ENCODE measurements around the gene HEATR3.

The HEATR3 gene, protein sequence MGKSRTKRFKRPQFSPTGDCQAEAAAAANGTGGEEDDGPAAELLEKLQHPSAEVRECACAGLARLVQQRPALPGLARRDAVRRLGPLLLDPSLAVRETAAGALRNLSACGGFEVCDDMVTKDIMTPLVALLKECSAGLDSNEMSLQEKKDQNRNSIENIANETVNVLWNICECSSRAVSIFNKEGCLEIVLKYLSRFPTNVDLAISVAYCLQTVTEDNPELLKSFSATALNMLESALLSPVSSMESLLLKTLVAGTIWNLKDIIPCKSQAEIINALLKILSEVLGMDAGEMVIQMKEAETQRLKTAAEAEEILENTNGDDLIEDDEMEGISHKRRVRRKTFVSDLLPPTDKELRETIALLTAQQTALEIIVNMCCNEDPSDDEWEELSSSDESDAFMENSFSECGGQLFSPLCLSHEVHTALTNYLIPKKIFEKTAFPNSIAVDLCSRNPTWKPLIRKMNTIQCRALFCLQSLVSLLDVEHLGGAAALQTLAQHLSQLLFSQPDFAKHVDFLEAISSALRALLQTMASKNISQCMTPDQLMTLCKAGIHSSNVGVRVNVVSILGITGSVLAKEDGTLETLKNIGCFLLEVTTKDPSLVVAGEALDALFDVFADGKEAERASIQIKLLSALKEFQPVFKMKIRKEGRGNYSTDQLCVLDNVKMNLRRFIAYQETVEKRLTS

DNA sequence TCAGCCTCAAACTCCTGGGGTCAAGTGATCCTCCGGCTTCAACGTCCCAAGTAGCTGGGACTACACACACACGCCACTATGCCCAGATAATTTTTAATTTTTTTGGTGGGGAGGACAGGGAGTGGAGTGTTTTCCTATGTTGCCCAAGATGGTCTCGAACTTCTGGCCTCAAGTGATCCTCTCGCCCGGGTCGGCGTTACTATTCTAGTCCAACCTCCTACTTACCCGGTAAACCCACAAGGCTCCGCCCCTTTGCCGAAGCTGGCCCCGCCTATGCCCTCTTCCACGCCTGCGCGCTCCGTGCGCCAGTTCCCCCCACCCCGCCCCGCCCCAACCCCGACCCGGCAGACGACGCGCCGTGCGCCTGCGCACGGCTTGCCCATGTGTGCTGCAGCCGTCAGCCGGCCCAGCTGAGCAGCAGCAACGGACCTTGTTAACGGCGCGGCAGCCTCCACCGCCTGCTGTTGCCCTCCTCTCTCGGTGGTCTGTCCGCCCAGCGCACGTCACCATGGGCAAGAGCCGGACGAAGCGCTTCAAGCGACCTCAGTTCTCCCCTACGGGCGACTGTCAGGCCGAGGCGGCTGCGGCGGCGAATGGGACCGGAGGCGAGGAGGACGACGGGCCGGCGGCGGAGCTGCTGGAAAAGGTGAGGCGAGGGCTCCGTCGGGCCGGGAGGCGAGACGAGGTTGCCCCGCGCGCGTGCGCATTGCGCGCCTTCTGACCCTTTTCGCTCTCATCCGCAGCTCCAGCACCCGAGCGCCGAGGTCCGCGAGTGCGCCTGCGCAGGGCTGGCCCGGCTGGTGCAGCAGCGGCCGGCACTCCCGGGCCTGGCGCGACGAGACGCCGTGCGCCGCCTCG, at the start of gene HEATR3:
HEATR3 (plus strand) TSS at position 347 of the 858 bp plus-strand sequence; CDS start at position 509, 162 bp downstream.
- DNase-seq (ENCODE audit: low read depth in 2 of 2), result peak; percentile 86 to 89

DNA sequence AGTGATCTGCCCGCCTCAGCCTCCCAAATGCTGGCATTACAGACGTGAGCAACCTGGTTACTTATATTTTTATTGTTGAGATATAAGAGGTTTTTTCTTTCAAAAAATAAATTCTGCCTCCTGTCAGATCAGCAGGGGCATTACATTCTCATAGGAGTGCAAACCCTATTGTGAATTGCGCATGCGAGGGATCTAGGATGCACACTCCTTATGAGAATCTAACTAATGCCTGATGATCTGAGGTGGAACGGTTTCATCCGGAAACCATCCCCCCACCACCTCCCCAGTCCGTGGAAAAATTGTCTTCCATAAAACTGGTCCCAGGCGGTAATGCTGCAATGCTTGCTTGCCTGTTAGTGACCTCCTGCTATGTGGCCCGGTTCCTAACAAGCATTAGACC, 48.2 kb upstream of the HEATR3 start:
- DNase-seq (ENCODE audit: low read depth in 2 of 2), result no peak

DNA sequence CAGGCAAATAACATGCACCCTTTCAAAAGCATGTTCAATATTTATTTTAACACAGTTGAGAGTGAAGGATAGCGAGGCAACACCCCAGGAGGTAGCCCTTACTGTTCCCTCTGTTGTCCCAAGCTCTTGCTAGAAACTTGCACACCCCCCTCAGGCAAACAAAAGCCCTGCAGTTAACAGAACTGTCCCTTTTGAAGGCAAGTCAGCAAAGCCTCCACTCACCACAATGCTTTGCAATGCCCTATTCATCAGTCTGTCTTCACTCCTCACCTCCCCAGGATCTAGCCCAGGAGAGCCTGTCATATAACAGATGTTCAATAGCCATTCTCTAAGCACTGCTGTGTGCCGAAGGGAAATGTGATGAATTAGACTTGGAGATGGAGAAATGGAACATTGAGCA, 44.2 kb upstream of the HEATR3 start:
- DNase-seq (ENCODE audit: low read depth in 2 of 2), result no peak

DNA sequence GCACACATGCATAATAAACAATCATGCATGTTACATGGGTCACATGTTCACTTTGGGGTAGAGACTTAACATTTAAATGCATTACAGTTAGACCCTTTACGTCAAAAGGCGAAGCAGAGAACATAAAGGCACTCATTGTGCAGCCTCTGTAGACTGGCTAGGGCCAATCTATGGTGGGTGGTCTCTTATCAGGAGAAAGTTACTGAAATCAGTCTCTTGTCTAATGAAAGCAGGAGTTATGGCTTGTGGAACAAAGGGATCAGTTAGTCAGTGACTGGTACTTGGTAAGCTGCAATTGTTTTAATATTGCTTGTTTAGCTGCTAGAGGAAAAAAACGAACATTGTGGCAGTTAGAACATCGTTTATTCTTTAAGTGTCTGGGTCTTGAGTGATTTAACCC, 42.1 kb upstream of the HEATR3 start:
- DNase-seq (ENCODE audit: low read depth in 2 of 2), result no peak

DNA sequence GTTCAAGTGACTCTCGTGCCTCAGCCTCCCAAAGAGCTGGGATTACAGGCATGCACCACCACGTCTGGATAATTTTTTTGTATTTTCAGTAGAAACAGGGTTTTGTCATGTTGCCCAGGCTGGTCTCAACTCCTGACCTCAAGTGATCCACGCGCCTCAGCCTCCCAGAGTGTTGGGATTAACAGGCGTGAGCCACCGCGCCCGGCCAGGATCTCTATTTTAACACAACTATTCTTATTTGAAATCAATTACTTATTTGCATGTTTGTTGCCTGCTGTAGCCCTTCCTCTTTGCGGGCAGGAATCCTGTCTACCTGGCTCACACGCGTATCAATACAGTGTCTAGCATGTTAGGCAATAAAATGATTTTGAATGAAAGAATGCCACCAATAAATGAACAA, 41.6 kb upstream of the HEATR3 start:
- no peak for DNase-seq (ENCODE audit: low read depth in 2 of 2)

- peak; percentile 79 to 86 for DNase-seq (ENCODE audit: low read depth in 2 of 2)
Measured at GRCh38 chr16:50024684-50025536, 40.9 kb upstream of the HEATR3 start, which contains the start of gene CNEP1R1. Gene CNEP1R1 (plus strand): TSS chr16:50025225. CDS start chr16:50025316, 91 bp downstream.

GRCh38 chr16:50025537-50025931, 40.2 kb upstream of the HEATR3 start:
- DNase-seq (ENCODE audit: low read depth in 2 of 2), result no peak

DNA sequence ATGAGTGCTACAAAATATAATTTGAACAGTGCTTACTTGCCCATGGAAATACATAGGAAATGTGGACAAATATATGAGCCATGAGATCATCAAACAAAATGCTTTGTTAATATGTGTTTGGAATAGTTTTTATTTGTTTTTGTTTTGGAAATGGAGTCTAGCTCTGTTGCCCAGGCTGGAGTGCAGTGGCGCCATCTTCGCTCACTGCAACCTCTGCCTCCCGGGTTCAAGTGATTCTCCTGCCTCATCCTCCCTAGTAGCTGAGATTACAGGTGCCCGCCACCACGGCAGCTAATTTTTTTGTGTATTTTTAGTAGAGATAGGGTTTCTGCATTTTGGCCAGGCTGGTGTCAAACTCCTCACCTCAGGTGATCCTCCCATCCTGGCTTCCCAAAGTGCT, 37.9 kb upstream of the HEATR3 start:
- DNase-seq (ENCODE audit: low read depth in 2 of 2), result no peak

- DNase-seq (ENCODE audit: low read depth in 2 of 2), result no peak
Measured at GRCh38 chr16:50035468-50035992, 30.2 kb upstream of the HEATR3 start.

DNA sequence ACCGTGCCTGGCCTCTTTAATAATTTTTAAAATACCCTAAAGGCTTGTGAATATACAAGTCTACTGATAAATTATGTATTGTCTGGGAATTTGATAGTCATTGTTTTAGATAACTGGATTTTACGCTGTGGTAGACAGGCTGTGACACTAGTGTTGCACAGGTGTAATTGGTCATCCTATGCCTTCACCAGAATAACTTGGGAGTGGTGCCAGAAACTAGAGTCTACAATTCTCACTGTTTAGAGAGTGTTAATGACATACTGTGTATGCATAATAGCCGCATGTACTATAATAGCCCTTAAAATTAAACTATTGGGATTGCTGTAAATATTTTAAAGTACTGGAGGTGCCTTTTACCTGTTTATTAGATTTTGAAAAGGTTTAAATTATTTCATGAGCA, 29.3 kb upstream of the HEATR3 start:
- DNase-seq (ENCODE audit: low read depth in 2 of 2), result no peak

DNA sequence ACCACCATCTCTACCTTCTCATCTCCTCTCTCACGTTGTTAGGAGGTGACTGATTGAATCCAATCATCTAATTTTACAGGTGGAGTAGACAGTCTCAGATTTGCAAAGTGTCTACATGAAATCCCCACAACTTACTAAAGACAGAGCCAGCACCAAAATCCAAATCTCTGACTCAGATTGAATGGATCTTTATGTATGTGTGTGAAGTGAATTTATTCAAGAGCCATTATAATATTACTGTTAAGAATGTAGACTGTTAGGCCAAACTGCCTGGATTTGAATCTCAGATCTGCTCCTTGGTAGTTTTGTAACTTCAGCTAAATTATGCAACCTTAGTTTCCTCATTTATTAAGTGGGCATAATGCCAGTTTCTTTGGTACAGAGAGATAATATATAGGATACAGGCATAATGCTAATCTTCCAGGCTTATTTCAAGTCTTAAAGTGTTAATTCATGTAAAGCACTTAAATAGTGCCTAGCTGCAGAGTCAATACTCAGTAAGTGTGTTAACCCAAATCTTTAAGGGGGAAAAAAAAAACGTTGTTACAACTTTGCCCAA, 28.0 kb upstream of the HEATR3 start:
- no peak for DNase-seq (ENCODE audit: low read depth in 2 of 2)

- no peak for DNase-seq (ENCODE audit: low read depth in 2 of 2)
Measured at GRCh38 chr16:50038286-50038685, 27.5 kb upstream of the HEATR3 start.

DNA sequence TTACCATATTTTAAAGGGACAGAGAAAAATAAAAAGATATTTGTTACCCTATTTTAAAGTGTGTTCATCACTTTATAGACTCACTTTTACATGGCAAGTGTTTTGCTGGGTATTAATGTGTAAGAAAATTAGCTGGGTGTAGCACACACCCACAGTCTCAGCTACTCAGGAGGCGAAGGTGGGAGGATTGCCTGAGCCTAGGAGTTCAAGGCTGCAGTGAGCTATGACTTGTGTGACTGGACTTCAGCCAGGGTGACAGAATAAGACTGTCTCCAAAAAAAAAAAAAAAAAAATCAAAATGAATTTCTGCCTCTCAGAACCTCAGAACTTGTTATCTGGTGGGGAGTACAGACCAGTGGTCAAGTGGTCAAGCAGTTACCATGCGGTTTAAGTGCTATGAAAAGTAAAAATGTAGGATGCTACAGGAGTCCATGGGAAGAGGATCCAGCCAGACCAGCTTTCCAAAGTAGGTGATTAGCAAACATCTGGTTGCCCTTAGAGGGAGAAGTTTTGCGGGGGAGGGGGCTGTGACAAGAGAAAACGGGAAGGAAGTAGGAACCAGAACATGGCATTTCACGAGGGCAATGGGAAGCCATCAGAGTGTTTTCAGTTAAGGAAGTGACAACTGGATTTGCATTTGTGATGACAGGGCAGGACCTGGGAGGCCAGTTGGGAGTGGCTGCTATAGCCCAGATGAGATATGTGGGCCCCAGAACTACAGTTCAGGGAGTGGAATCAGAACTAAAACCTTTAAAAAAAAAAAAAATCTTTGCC, 26.8 kb upstream of the HEATR3 start:
- DNase-seq (ENCODE audit: low read depth in 2 of 2), result no peak

DNA sequence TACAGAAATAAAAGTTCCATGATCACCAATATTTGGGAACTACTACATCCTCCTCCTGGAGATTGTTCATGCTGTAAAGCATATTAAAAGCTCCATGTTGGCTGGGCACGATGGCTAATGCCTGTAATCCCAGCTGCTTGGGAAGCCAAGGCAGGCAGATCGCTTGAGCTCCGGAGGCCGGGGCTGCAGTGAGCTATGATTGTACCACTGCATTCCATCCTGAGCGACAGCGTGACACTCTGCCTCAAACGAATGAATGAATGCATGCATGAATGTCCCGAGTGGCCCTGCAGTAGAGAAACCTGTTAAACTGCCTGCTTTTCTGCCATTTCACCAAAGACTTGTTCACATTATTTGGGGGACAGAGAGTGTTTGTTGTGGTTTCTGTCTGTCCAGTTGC, 25.8 kb upstream of the HEATR3 start:
- DNase-seq (ENCODE audit: low read depth in 2 of 2), result no peak

- DNase-seq (ENCODE audit: low read depth in 2 of 2), result no peak
Measured at GRCh38 chr16:50040710-50041109, 25.1 kb upstream of the HEATR3 start.

DNA sequence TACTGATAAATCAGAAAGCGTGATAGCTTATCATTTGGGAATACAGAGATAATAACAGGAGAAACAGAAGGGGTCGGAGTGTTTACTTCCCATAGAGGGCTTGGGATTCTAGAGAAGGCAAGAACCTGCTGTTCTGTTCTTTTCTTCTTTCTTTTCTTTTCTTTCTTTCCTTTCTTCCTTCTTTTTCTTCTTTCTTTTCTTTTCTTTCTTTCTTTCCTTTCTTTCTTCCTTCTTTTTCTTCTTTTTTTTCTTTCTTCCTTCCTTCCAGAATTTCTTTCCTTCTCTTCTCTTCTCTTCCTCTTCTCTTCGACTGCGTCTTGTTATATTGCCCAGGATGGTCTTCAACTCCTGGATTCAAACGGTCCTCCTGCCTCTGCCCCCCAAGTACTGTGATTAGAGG, 22.4 kb upstream of the HEATR3 start:
- no peak for DNase-seq (ENCODE audit: low read depth in 2 of 2)

- no peak for DNase-seq (ENCODE audit: low read depth in 2 of 2)
Measured at GRCh38 chr16:50045412-50045811, 20.4 kb upstream of the HEATR3 start.

GRCh38 chr16:50046853-50047252, 18.9 kb upstream of the HEATR3 start:
- no peak for DNase-seq (ENCODE audit: low read depth in 2 of 2)

- DNase-seq (ENCODE audit: low read depth in 2 of 2), result no peak
Measured at GRCh38 chr16:50047864-50048263, 17.9 kb upstream of the HEATR3 start.

- no peak for DNase-seq (ENCODE audit: low read depth in 2 of 2)
Measured at GRCh38 chr16:50050802-50051201, 15.0 kb upstream of the HEATR3 start.
